Retina (tissue), 1 donor: Measurements from ENCODE around the gene MYNN.
"Not testable (repeated sequence)": the region's sequence is repeated elsewhere in the genome, so short reads cannot be mapped to it uniquely, and the experiment has no call there.

ENCODE experiments used
- DNase-seq: peaks from one replicate; pipeline ENCODE4 v3.0.0-alpha.2; 2016

The MYNN gene

GRCh38 chr3:169772897-169773816 is at the start of gene MYNN:
MYNN (plus strand) TSS chr3:169773396; CDS start chr3:169774296, 900 bp downstream.
- DNase-seq, result peak; percentile 98

- DNase-seq, result not testable (repeated sequence)
Observed at GRCh38 chr3:169731857-169732256, 41.3 kb upstream of the MYNN start.

GRCh38 chr3:169739067-169739466 is 34.1 kb upstream of the MYNN start:
- DNase-seq, result no peak

- DNase-seq, result no peak
Observed at GRCh38 chr3:169744366-169745054, 28.7 kb upstream of the MYNN start.

- no peak for DNase-seq
Observed at GRCh38 chr3:169746924-169747323, 26.3 kb upstream of the MYNN start.

GRCh38 chr3:169748670-169749069 is 24.5 kb upstream of the MYNN start:
- DNase-seq, result no peak

GRCh38 chr3:169750665-169751064 is 22.5 kb upstream of the MYNN start:
- DNase-seq, result no peak

- DNase-seq, result no peak
Observed at GRCh38 chr3:169751875-169752274, 21.3 kb upstream of the MYNN start.

GRCh38 chr3:169754711-169755110 is 18.5 kb upstream of the MYNN start:
- no peak for DNase-seq

- DNase-seq, result no peak
Observed at GRCh38 chr3:169755488-169755887, 17.7 kb upstream of the MYNN start.

- no peak for DNase-seq
Observed at GRCh38 chr3:169758359-169758994, 14.7 kb upstream of the MYNN start.

- no peak for DNase-seq
Observed at GRCh38 chr3:169759256-169759655, 13.9 kb upstream of the MYNN start.

- DNase-seq, result no peak
Observed at GRCh38 chr3:169760479-169760878, 12.7 kb upstream of the MYNN start.

GRCh38 chr3:169764312-169764881 is 8.8 kb upstream of the MYNN start:
- DNase-seq, result no peak

GRCh38 chr3:169764882-169765612 is 8.1 kb upstream of the MYNN start, which contains the start of gene TERC:
TERC (minus strand) TSS chr3:169765060.
- peak; percentile 94 for DNase-seq

GRCh38 chr3:169769287-169770181 is 3.7 kb upstream of the MYNN start, which contains the start of gene ACTRT3:
ACTRT3 (minus strand) TSS chr3:169769561; CDS start chr3:169769520, 41 bp downstream.
- peak; percentile 92 for DNase-seq

GRCh38 chr3:169771497-169772304 is 1.5 kb upstream of the MYNN start:
- peak; percentile 95 for DNase-seq

GRCh38 chr3:169772305-169772896 is 795 bp upstream of the MYNN start:
- DNase-seq, result peak; percentile 88

- DNase-seq, result no peak
Observed at GRCh38 chr3:169774186-169774585, 990 bp downstream of the MYNN start.

- DNase-seq, result no peak
Observed at GRCh38 chr3:169777822-169778221, 4.6 kb downstream of the MYNN start.
